ENCODE results near the gene C1orf115.

DNA sequence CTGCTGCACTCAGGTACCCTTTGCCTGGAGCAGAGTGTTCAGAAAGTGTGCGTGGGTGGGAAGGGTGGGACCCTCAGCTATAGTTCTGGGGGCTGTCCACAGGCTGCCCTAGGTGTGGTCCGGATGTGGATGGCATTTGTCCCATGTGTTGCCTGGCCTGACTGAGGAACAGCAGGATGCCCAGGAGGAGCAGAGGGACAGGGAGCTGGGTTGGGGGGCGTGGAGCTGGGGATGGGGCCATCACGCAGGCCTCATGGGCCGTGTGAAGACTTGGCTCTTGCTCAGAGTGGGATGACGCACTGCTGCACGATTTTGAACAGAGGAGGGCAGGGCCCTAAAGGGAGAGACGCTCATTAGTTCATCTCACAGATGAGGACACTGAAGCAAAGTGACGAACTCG, 17.0 kb downstream of the C1orf115 start:
- no peak for TF ChIP-seq POLR2A (IDR thresholded peaks at IDR 0.05; ENCODE audit: low read depth, low read length)
- TF ChIP-seq, protein P1, sequence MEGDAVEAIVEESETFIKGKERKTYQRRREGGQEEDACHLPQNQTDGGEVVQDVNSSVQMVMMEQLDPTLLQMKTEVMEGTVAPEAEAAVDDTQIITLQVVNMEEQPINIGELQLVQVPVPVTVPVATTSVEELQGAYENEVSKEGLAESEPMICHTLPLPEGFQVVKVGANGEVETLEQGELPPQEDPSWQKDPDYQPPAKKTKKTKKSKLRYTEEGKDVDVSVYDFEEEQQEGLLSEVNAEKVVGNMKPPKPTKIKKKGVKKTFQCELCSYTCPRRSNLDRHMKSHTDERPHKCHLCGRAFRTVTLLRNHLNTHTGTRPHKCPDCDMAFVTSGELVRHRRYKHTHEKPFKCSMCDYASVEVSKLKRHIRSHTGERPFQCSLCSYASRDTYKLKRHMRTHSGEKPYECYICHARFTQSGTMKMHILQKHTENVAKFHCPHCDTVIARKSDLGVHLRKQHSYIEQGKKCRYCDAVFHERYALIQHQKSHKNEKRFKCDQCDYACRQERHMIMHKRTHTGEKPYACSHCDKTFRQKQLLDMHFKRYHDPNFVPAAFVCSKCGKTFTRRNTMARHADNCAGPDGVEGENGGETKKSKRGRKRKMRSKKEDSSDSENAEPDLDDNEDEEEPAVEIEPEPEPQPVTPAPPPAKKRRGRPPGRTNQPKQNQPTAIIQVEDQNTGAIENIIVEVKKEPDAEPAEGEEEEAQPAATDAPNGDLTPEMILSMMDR (conservative IDR thresholded peaks at IDR 0.05; ENCODE audit: low read depth, low read length): no peak
- no peak for TF ChIP-seq RAD21 (IDR thresholded peaks at IDR 0.05; ENCODE audit: low read length)
- TF ChIP-seq RFX5 (IDR thresholded peaks at IDR 0.05; ENCODE audit: low read depth, low read length): no peak
- TF ChIP-seq MXI1 (IDR thresholded peaks at IDR 0.05; ENCODE audit: borderline replicate concordance, low read depth, low read length): no peak
- TF ChIP-seq, protein P2, sequence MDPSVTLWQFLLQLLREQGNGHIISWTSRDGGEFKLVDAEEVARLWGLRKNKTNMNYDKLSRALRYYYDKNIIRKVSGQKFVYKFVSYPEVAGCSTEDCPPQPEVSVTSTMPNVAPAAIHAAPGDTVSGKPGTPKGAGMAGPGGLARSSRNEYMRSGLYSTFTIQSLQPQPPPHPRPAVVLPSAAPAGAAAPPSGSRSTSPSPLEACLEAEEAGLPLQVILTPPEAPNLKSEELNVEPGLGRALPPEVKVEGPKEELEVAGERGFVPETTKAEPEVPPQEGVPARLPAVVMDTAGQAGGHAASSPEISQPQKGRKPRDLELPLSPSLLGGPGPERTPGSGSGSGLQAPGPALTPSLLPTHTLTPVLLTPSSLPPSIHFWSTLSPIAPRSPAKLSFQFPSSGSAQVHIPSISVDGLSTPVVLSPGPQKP (IDR thresholded peaks at IDR 0.05; ENCODE audit: borderline replicate concordance, low read depth, low read length): no peak
- TF ChIP-seq FOS (IDR thresholded peaks at IDR 0.05; ENCODE audit: low read depth, low read length): no peak
- no peak for TF ChIP-seq NFE2L2 (IDR thresholded peaks at IDR 0.05; ENCODE audit: low read depth, low read length)
- TF ChIP-seq CEBPB (IDR thresholded peaks at IDR 0.05; ENCODE audit: low read depth, low read length): no peak
